Measurements from ENCODE around the gene SRSF12. TPM values are rescaled to one million over a fixed set of nuclear protein-coding genes. Genes with fewer than 3 reads are reported as not detected.

The SRSF12 gene
- total RNA-seq, 1 donor from 2014 or later, result 2.6 TPM

DNA sequence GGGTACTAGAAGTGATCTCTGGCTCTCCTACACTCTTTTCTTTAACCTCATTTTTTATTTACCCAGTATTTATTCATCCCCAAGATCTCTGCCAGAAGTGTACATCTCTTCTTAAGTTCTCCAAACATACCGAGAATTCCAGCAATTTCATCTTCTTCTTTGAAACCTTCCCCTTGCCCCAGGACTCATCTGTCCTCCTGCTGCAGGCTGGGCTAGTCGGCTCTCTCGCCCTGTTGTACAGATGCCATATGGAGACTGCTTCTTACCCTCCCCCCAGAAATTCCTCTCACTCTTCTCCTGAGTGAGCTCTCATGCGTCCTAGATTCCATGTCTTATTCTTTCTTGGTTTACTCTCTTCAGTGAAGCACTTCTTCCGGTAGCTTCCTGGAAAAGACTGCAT is 59.2 kb downstream of the SRSF12 start:
- no peaks in the 10 kb centered on the region for H3K27me3 ChIP-seq (ENCODE audit: control insufficient read depth in 3 of 3, insufficient read depth in 3 of 3, low read length in 3 of 3)

DNA sequence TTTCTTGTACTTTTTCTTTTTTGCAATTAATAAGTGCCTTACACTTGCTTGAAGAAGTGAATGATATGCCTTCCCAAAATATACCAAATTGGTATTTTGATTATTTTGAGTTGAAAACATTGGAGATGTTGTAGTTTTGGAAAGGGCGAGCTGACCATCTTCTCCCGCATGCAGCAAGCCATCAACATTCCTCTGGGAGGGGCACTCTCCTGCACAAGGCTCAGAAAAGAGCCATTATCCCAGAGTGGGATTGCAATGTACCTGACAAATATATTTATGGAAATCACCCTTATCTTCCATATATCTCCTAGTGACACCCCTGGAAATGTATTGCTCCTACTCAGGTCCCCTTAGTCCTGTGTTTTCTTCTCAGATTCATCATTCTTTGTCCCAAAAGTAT is 60.1 kb downstream of the SRSF12 start:
- H3K9ac ChIP-seq (ENCODE audit: low read depth in 1 of 3, low read length in 3 of 3), result no peak overlapping the region
- no peak overlapping the region for H3K27ac ChIP-seq (ENCODE audit: low read depth, low read length)
- H3K9me3 ChIP-seq (ENCODE audit: control insufficient read depth in 3 of 3, low read length in 3 of 3), result no peaks in the 10 kb centered on the region
- no peaks in the 10 kb centered on the region for H3K36me3 ChIP-seq (ENCODE audit: control insufficient read depth in 3 of 3, insufficient read depth in 3 of 3, low read length in 3 of 3)
- H3K27me3 ChIP-seq (ENCODE audit: control insufficient read depth in 3 of 3, insufficient read depth in 3 of 3, low read length in 3 of 3), result no peaks in the 10 kb centered on the region
- H3K4me3 ChIP-seq (ENCODE audit: low read length in 3 of 3), result no peak overlapping the region
- H3K4me1 ChIP-seq (ENCODE audit: control insufficient read depth in 3 of 3, insufficient read depth in 3 of 3, low read length in 3 of 3), result no peaks in the 10 kb centered on the region

More for the DNA sequence above, 59.2 kb downstream of the SRSF12 start:
- Histone ChIP-seq H3K4me1 (ENCODE audit: control insufficient read depth in 3 of 3, insufficient read depth in 3 of 3, low read length in 3 of 3) (no peaks in the 10 kb centered on the region), H3K27ac (ENCODE audit: low read depth, low read length) (no peak overlapping the region), H3K4me3 (ENCODE audit: low read length in 3 of 3) (no peak overlapping the region), H3K9me3 (ENCODE audit: control insufficient read depth in 3 of 3, low read length in 3 of 3) (no peaks in the 10 kb centered on the region), H3K9ac (ENCODE audit: low read depth in 1 of 3, low read length in 3 of 3) (no peak overlapping the region), H3K36me3 (ENCODE audit: control insufficient read depth in 3 of 3, insufficient read depth in 3 of 3, low read length in 3 of 3) (no peaks in the 10 kb centered on the region)

DNA sequence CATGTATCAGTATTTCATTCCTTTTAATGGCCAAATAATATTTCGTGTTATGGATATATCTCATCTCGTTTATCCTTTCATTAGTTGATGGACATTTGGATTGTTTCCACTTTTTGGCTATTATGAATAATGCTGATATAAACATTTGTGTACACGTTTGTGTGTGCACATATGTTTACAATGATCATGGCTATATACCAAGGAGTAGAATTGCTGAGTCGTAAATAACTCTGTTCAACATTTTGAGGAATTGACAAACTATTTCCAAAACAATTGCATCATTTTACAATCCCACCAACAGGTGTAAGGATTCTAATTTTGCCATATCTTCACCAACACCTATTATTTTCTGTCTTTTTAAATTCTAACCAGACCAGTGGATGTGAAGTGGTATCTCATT is 63.7 kb downstream of the SRSF12 start:
- no peak overlapping the region for H3K9ac ChIP-seq (ENCODE audit: low read depth in 1 of 3, low read length in 3 of 3)
- no peaks in the 10 kb centered on the region for H3K9me3 ChIP-seq (ENCODE audit: control insufficient read depth in 3 of 3, low read length in 3 of 3)
- H3K4me1 ChIP-seq (ENCODE audit: control insufficient read depth in 3 of 3, insufficient read depth in 3 of 3, low read length in 3 of 3), result peaks cover 0 to 6% (median 3%) of the 10 kb centered on the region in 3 donors

DNA sequence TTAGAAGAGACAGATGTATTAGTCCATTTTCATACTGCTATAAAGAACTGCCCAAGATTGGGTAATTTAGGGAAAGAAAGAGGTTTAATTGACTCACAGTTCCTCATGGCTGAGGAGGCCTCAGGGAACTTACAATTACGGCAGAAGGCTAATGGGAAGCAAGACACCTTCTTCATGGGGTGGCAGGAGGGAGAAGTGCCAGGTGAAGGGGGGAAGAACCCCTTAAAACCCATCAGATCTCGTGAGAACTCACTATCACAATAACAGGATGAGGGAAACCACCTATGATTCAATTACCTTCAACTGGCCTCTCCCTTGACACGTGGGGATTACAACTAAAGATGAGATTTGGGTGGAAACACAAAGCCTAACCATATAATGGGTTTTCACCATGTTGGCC is 66.2 kb downstream of the SRSF12 start:
- Histone ChIP-seq H3K9ac (ENCODE audit: low read depth in 1 of 3, low read length in 3 of 3) (no peak overlapping the region), H3K36me3 (ENCODE audit: control insufficient read depth in 3 of 3, insufficient read depth in 3 of 3, low read length in 3 of 3) (no peaks in the 10 kb centered on the region), H3K4me1 (ENCODE audit: control insufficient read depth in 3 of 3, insufficient read depth in 3 of 3, low read length in 3 of 3) (peaks cover 0 to 6% (median 3%) of the 10 kb centered on the region in 3 donors), H3K9me3 (ENCODE audit: control insufficient read depth in 3 of 3, low read length in 3 of 3) (no peaks in the 10 kb centered on the region), H3K27ac (ENCODE audit: low read depth, low read length) (no peak overlapping the region), H3K27me3 (ENCODE audit: control insufficient read depth in 3 of 3, insufficient read depth in 3 of 3, low read length in 3 of 3) (no peaks in the 10 kb centered on the region), H3K4me3 (ENCODE audit: low read length in 3 of 3) (no peak overlapping the region)

More for the DNA sequence above, 63.7 kb downstream of the SRSF12 start:
- no peak overlapping the region for H3K27ac ChIP-seq (ENCODE audit: low read depth, low read length)
- no peak overlapping the region for H3K4me3 ChIP-seq (ENCODE audit: low read length in 3 of 3)
- H3K27me3 ChIP-seq (ENCODE audit: control insufficient read depth in 3 of 3, insufficient read depth in 3 of 3, low read length in 3 of 3), result no peaks in the 10 kb centered on the region
- H3K36me3 ChIP-seq (ENCODE audit: control insufficient read depth in 3 of 3, insufficient read depth in 3 of 3, low read length in 3 of 3), result no peaks in the 10 kb centered on the region

DNA sequence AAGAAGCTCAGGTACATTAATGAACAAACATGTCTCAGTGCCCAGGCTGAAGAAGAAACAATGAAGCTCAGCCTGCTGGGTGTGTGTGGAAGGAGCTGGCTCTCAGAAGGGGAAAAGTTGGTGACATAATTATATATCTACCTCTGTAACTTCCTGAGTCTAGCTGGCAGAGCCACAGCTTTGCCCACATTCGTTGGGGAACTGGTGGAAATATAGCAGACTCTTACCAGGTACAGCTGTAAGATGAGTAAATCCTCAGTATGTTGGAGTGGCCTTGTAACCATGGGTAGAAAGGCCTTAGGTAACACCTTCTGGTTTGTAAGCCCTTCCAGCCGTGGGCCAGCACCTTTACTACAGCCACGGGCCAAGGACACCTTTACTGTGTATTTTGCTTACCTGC is 67.2 kb downstream of the SRSF12 start:
- no peak overlapping the region for H3K9ac ChIP-seq (ENCODE audit: low read depth in 1 of 3, low read length in 3 of 3)
- no peaks in the 10 kb centered on the region for H3K27me3 ChIP-seq (ENCODE audit: control insufficient read depth in 3 of 3, insufficient read depth in 3 of 3, low read length in 3 of 3)
- H3K27ac ChIP-seq (ENCODE audit: low read depth, low read length), result peak overlapping the region; percentile 28
- H3K9me3 ChIP-seq (ENCODE audit: control insufficient read depth in 3 of 3, low read length in 3 of 3), result no peaks in the 10 kb centered on the region
- H3K4me3 ChIP-seq (ENCODE audit: low read length in 3 of 3), result no peak overlapping the region
- peaks cover 0 to 6% (median 3%) of the 10 kb centered on the region in 3 donors for H3K4me1 ChIP-seq (ENCODE audit: control insufficient read depth in 3 of 3, insufficient read depth in 3 of 3, low read length in 3 of 3)
- H3K36me3 ChIP-seq (ENCODE audit: control insufficient read depth in 3 of 3, insufficient read depth in 3 of 3, low read length in 3 of 3), result no peaks in the 10 kb centered on the region

- Histone ChIP-seq H3K4me1 (ENCODE audit: control insufficient read depth in 3 of 3, insufficient read depth in 3 of 3, low read length in 3 of 3) (peaks cover 0 to 6% (median 3%) of the 10 kb centered on the region in 3 donors), H3K27me3 (ENCODE audit: control insufficient read depth in 3 of 3, insufficient read depth in 3 of 3, low read length in 3 of 3) (no peaks in the 10 kb centered on the region), H3K4me3 (ENCODE audit: low read length in 3 of 3) (no peak overlapping the region), H3K9me3 (ENCODE audit: control insufficient read depth in 3 of 3, low read length in 3 of 3) (no peaks in the 10 kb centered on the region), H3K36me3 (ENCODE audit: control insufficient read depth in 3 of 3, insufficient read depth in 3 of 3, low read length in 3 of 3) (no peaks in the 10 kb centered on the region), H3K27ac (ENCODE audit: low read depth, low read length) (peak overlapping the region; percentile 28), H3K9ac (ENCODE audit: low read depth in 1 of 3, low read length in 3 of 3) (no peak overlapping the region)
These were observed 67.7 kb downstream of the SRSF12 start for GRCh38 chr6:89050155-89050554.

DNA sequence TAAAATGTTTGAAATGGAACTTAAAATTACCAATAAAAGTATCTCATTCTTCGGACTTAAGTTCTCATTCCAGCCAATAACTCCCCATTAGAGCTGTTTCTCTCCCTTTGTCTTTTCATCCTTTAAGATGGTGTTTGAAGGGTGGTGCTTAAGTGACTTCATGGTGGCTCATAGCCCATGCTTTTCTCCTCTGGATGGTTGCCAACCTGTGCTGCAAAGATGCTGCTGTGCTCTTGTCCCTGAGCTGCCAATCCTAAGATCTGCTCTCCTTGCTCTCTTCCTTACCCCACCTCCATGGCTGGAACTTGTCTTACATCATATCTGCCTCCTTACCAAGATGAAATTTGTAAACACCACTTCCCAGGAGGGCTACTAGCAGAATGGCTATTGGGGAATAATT is 68.9 kb downstream of the SRSF12 start:
- peaks cover 0 to 6% (median 3%) of the 10 kb centered on the region in 3 donors for H3K4me1 ChIP-seq (ENCODE audit: control insufficient read depth in 3 of 3, insufficient read depth in 3 of 3, low read length in 3 of 3)

DNA sequence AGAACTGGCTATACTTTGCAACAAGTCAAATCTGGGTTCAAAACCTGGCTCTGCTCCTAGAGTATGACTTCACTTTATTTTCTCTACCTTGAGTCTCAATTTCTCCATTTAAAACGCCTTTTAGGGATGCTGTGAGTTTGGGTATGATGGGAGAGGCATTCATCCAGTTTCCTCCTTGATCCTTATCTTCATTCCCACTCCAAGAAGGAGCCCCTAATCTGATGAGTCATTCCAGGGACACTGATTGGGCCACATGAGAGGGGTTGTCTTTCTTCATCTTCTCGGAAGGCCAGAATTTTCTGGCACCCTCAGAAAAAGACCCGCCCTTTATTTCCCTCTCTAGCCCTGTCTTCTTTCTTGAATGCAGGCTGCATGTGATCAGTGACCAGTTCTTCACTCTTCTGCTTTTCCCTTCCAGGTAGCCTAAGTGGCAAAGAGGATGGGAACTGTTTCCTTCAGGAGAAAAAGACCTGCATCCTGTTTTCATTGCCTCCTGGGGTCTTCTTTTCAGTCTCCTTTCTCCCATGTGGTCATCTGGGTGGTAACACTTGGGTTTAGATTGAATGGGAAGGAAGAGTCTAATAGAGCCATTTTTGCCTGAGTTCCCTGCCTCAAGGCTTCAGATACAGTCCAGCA is 69.5 kb downstream of the SRSF12 start:
- H3K4me1 ChIP-seq (ENCODE audit: control insufficient read depth in 3 of 3, insufficient read depth in 3 of 3, low read length in 3 of 3), result peaks cover 0 to 6% (median 3%) of the 10 kb centered on the region in 3 donors
- no peak overlapping the region for H3K4me3 ChIP-seq (ENCODE audit: low read length in 3 of 3)
- no peaks in the 10 kb centered on the region for H3K27me3 ChIP-seq (ENCODE audit: control insufficient read depth in 3 of 3, insufficient read depth in 3 of 3, low read length in 3 of 3)
- no peak overlapping the region for H3K27ac ChIP-seq (ENCODE audit: low read depth, low read length)
- H3K36me3 ChIP-seq (ENCODE audit: control insufficient read depth in 3 of 3, insufficient read depth in 3 of 3, low read length in 3 of 3), result no peaks in the 10 kb centered on the region
- no peak overlapping the region for H3K9ac ChIP-seq (ENCODE audit: low read depth in 1 of 3, low read length in 3 of 3)
- no peaks in the 10 kb centered on the region for H3K9me3 ChIP-seq (ENCODE audit: control insufficient read depth in 3 of 3, low read length in 3 of 3)

More for the DNA sequence above, 68.9 kb downstream of the SRSF12 start:
- Histone ChIP-seq H3K36me3 (ENCODE audit: control insufficient read depth in 3 of 3, insufficient read depth in 3 of 3, low read length in 3 of 3) (no peaks in the 10 kb centered on the region), H3K27me3 (ENCODE audit: control insufficient read depth in 3 of 3, insufficient read depth in 3 of 3, low read length in 3 of 3) (no peaks in the 10 kb centered on the region), H3K4me3 (ENCODE audit: low read length in 3 of 3) (no peak overlapping the region), H3K9me3 (ENCODE audit: control insufficient read depth in 3 of 3, low read length in 3 of 3) (no peaks in the 10 kb centered on the region), H3K27ac (ENCODE audit: low read depth, low read length) (no peak overlapping the region), H3K9ac (ENCODE audit: low read depth in 1 of 3, low read length in 3 of 3) (no peak overlapping the region)

GRCh38 chr6:89047473-89047872 is 70.4 kb downstream of the SRSF12 start:
- no peak overlapping the region for H3K27ac ChIP-seq (ENCODE audit: low read depth, low read length)
- no peaks in the 10 kb centered on the region for H3K36me3 ChIP-seq (ENCODE audit: control insufficient read depth in 3 of 3, insufficient read depth in 3 of 3, low read length in 3 of 3)
- no peaks in the 10 kb centered on the region for H3K27me3 ChIP-seq (ENCODE audit: control insufficient read depth in 3 of 3, insufficient read depth in 3 of 3, low read length in 3 of 3)
- H3K4me1 ChIP-seq (ENCODE audit: control insufficient read depth in 3 of 3, insufficient read depth in 3 of 3, low read length in 3 of 3), result peaks cover 0 to 6% (median 3%) of the 10 kb centered on the region in 3 donors
- H3K9me3 ChIP-seq (ENCODE audit: control insufficient read depth in 3 of 3, low read length in 3 of 3), result no peaks in the 10 kb centered on the region
- H3K4me3 ChIP-seq (ENCODE audit: low read length in 3 of 3), result no peak overlapping the region
- H3K9ac ChIP-seq (ENCODE audit: low read depth in 1 of 3, low read length in 3 of 3), result no peak overlapping the region
